Thyroid gland (tissue), 4 donors: ENCODE results near the gene PGM2L1. TPM values are rescaled to one million over a fixed set of nuclear protein-coding genes. Genes with fewer than 3 reads are reported as not detected.

Experiments used
- DNase-seq, 2 donors: peaks; one replicate each; pipeline ENCODE4 v3.0.0-alpha.2; 2019
- H3K27ac ChIP-seq, 3 donors: fragments of 200-600 bp; sonication (generic); 1 replicate in 2 of 3; 2 replicates in 1 of 3; pipeline ENCODE4 v1.5.1; 2016 to 2019; ENCODE audit warnings: mild to moderate bottlenecking in 1 of 3, moderate library complexity in 1 of 3
- H3K27me3 ChIP-seq: fragments of 200-600 bp; sonication (generic); one replicate; pipeline ENCODE4 v1.5.1; 2019
- H3K36me3 ChIP-seq, 2 donors: fragments of 200-600 bp; sonication (generic); one replicate each; pipeline ENCODE4 v1.5.1; 2016 to 2019
- H3K4me1 ChIP-seq, 2 donors: fragments of 200-600 bp; sonication (generic); one replicate each; pipeline ENCODE4 v1.5.1; 2017 to 2019
- H3K4me3 ChIP-seq, 3 donors: fragments of 200-600 bp; sonication (generic); replicated peaks in 1 of 3; 1 replicate in 2 of 3; 2 replicates in 1 of 3; pipeline ENCODE4 v1.5.1; 2016; ENCODE audit warnings: mild to moderate bottlenecking in 1 of 3
- H3K9me3 ChIP-seq: fragments of 200-600 bp; sonication (generic); one replicate; pipeline ENCODE4 v1.5.1; 2017
- POLR2A ChIP-seq, 2 donors: fragments of 450-650 bp; IDR thresholded peaks; one replicate each; pipeline ENCODE4 v1.6.1; 2017; ENCODE audit warnings: antibody characterized with exemption in 2 of 2, mild to moderate bottlenecking in 2 of 2, moderate library complexity in 1 of 2
- WGBS, 2 donors: methylation state at CpG; one replicate each; pipeline ENCODE4 v1.1.5; 2017; 5-methylcytosine and 5-hydroxymethylcytosine counted together
- intact Hi-C: fragments of 100-400 bp; cut with DNase I; formaldehyde crosslinking; loops from one replicate; pipeline ENCODE4 v1.15.1; 2023
- total RNA-seq, 4 donors: library from RNA; depleted of rRNA; stranded (reverse); fragments of >200 nt; gene quantifications; one replicate each; pipeline ENCODE4 v1.2.3, GENCODE V29; 2016
- TF ChIP-seq, protein P1 (sequence below), 6 experiments: fragments of 200-600 bp in 3 of 6; fragments of 450-650 bp in 3 of 6; sonication (generic) in 3 of 6; IDR thresholded peaks; one replicate each; pipeline ENCODE4 v1.5.1; 2016 to 2019; ENCODE audit warnings: antibody characterized with exemption in 6 of 6, mild to moderate bottlenecking in 2 of 6, inconsistent platforms in 1 of 6, moderate library complexity in 1 of 6

The PGM2L1 gene
- total RNA-seq, 4 donors from 2014 or later, result 5.0 to 11.4 (median 5.6) TPM

GRCh38 chr11:74288911-74289310 is 109.3 kb downstream of the PGM2L1 start:
- intact Hi-C loops, result no loop called here
- TF ChIP-seq, protein P1, sequence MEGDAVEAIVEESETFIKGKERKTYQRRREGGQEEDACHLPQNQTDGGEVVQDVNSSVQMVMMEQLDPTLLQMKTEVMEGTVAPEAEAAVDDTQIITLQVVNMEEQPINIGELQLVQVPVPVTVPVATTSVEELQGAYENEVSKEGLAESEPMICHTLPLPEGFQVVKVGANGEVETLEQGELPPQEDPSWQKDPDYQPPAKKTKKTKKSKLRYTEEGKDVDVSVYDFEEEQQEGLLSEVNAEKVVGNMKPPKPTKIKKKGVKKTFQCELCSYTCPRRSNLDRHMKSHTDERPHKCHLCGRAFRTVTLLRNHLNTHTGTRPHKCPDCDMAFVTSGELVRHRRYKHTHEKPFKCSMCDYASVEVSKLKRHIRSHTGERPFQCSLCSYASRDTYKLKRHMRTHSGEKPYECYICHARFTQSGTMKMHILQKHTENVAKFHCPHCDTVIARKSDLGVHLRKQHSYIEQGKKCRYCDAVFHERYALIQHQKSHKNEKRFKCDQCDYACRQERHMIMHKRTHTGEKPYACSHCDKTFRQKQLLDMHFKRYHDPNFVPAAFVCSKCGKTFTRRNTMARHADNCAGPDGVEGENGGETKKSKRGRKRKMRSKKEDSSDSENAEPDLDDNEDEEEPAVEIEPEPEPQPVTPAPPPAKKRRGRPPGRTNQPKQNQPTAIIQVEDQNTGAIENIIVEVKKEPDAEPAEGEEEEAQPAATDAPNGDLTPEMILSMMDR (IDR thresholded peaks at IDR 0.05), result no peak
- TF ChIP-seq POLR2A (IDR thresholded peaks at IDR 0.05), result no peak
- Histone ChIP-seq H3K27me3 (no peaks in the 10 kb centered on the region), H3K36me3 (no peaks in the 10 kb centered on the region), H3K9me3 (no peaks in the 10 kb centered on the region), H3K4me3 (no peak overlapping the region), H3K4me1 (peaks cover 0 to 10% of the 10 kb centered on the region in 2 donors), H3K27ac (no peak overlapping the region)
- DNase-seq, result no peak
- 63 to 76% methylated on average over 4 of the region's 4 CpGs for WGBS, 2 donors

- WGBS, 2 donors, result 32 to 62% methylated on average over 1 of the region's 1 CpG
- H3K27me3 ChIP-seq, result no peaks in the 10 kb centered on the region
- H3K4me3 ChIP-seq, result no peak overlapping the region
- TF ChIP-seq, protein P1 (IDR thresholded peaks at IDR 0.05), result no peak
- intact Hi-C loops, result no loop called here
- peak in 1 of 2 donors; percentile 12 for DNase-seq
- H3K36me3 ChIP-seq, result no peaks in the 10 kb centered on the region
- H3K4me1 ChIP-seq, result peaks cover 0 to 10% of the 10 kb centered on the region in 2 donors
- no peak overlapping the region for H3K27ac ChIP-seq
- no peaks in the 10 kb centered on the region for H3K9me3 ChIP-seq
Measured at GRCh38 chr11:74288161-74288560, 110.1 kb downstream of the PGM2L1 start.

GRCh38 chr11:74284466-74284865 is 113.8 kb downstream of the PGM2L1 start:
- peaks cover 0 to 22% of the 10 kb centered on the region in 2 donors for H3K4me1 ChIP-seq
- DNase-seq, result no peak
- 82 to 86% methylated on average over 2 of the region's 2 CpGs for WGBS, 2 donors
- no peaks in the 10 kb centered on the region for H3K36me3 ChIP-seq
- no peaks in the 10 kb centered on the region for H3K9me3 ChIP-seq
- no peak overlapping the region for H3K27ac ChIP-seq
- TF ChIP-seq, protein P1 (IDR thresholded peaks at IDR 0.05), result no peak
- TF ChIP-seq POLR2A (IDR thresholded peaks at IDR 0.05), result no peak
- H3K4me3 ChIP-seq, result no peak overlapping the region
- intact Hi-C loops, result no loop called here
- H3K27me3 ChIP-seq, result no peaks in the 10 kb centered on the region

- Histone ChIP-seq H3K9me3 (no peaks in the 10 kb centered on the region), H3K4me3 (no peak overlapping the region), H3K27ac (no peak overlapping the region), H3K4me1 (peaks cover 0 to 22% of the 10 kb centered on the region in 2 donors), H3K27me3 (no peaks in the 10 kb centered on the region), H3K36me3 (no peaks in the 10 kb centered on the region)
- 94% methylated on average over 3 of the region's 3 CpGs for WGBS, 2 donors
- TF ChIP-seq, protein P1 (IDR thresholded peaks at IDR 0.05), result no peak
- TF ChIP-seq POLR2A (IDR thresholded peaks at IDR 0.05), result no peak
- intact Hi-C loops, result no loop called here
- no peak for DNase-seq
Measured at GRCh38 chr11:74283580-74284180, 114.6 kb downstream of the PGM2L1 start.

GRCh38 chr11:74282914-74283371 is 115.3 kb downstream of the PGM2L1 start:
- peak overlapping the region in 2 of 3 donors; percentile 8 to 13 for H3K27ac ChIP-seq
- no peak for TF ChIP-seq POLR2A (IDR thresholded peaks at IDR 0.05)
- TF ChIP-seq, protein P1 (IDR thresholded peaks at IDR 0.05), result no peak
- no peaks in the 10 kb centered on the region for H3K27me3 ChIP-seq
- H3K9me3 ChIP-seq, result no peaks in the 10 kb centered on the region
- peaks cover 0 to 17% of the 10 kb centered on the region in 2 donors for H3K4me1 ChIP-seq
- H3K4me3 ChIP-seq, result no peak overlapping the region
- intact Hi-C loops, result no loop called here
- whole genome bisulfite sequencing, 2 donors, result 52 to 54% methylated on average over 5 of the region's 5 CpGs
- H3K36me3 ChIP-seq, result no peaks in the 10 kb centered on the region
- DNase-seq, result no peak
